Suppressor macrophage treated with lipopolysaccharide for 1 hour (primary cell): Measurements from ENCODE around the gene MORN1.
"Not testable (repeated sequence)": the region's sequence is repeated elsewhere in the genome, so short reads cannot be mapped to it uniquely, and the experiment has no call there.

Source experiments
- DNase-seq, 3 donors: peaks; one replicate each; pipeline ENCODE4 v3.0.0-alpha.2; 2020 to 2022

The MORN1 gene

GRCh38 chr1:2302292-2302925 lies 88.9 kb downstream of the MORN1 start:
- no peak for DNase-seq

- no peak for DNase-seq
These were observed 89.6 kb downstream of the MORN1 start for GRCh38 chr1:2301607-2302291.

- peak; percentile 89 to 92 (median 91) for DNase-seq
These were observed 90.3 kb downstream of the MORN1 start for GRCh38 chr1:2300851-2301606.

- peak; percentile 31 to 39 (median 32) for DNase-seq
These were observed 91.2 kb downstream of the MORN1 start for GRCh38 chr1:2300004-2300771.

- peak; percentile 36 to 69 (median 44) for DNase-seq
These were observed 92.2 kb downstream of the MORN1 start for GRCh38 chr1:2299131-2299627.

- DNase-seq = no peak
These were observed 92.7 kb downstream of the MORN1 start for GRCh38 chr1:2298685-2299084.

- DNase-seq = no peak
These were observed 93.9 kb downstream of the MORN1 start for GRCh38 chr1:2297246-2298011.

- no peak for DNase-seq
These were observed 94.7 kb downstream of the MORN1 start for GRCh38 chr1:2296614-2297013.

GRCh38 chr1:2296211-2296610 lies 95.1 kb downstream of the MORN1 start:
- DNase-seq = not testable (repeated sequence)

- DNase-seq = no peak
These were observed 95.8 kb downstream of the MORN1 start for GRCh38 chr1:2295526-2295925.

- no peak for DNase-seq
These were observed 96.7 kb downstream of the MORN1 start for GRCh38 chr1:2294725-2295078.

GRCh38 chr1:2294033-2294724 lies 97.2 kb downstream of the MORN1 start:
- DNase-seq = no peak

- no peak for DNase-seq
These were observed 98.5 kb downstream of the MORN1 start for GRCh38 chr1:2292725-2293450.

- DNase-seq = no peak
These were observed 99.8 kb downstream of the MORN1 start for GRCh38 chr1:2291577-2291976.

GRCh38 chr1:2290595-2291510 lies 100.5 kb downstream of the MORN1 start:
- DNase-seq = peak; percentile 93 to 97 (median 97)

GRCh38 chr1:2290171-2290578 lies 101.2 kb downstream of the MORN1 start:
- no peak for DNase-seq

GRCh38 chr1:2289607-2290006 lies 101.7 kb downstream of the MORN1 start:
- DNase-seq = no peak

- no peak for DNase-seq
These were observed 102.4 kb downstream of the MORN1 start for GRCh38 chr1:2288816-2289536.

- DNase-seq = no peak
These were observed 103.0 kb downstream of the MORN1 start for GRCh38 chr1:2288311-2288710.
